Measurements from ENCODE around the gene ADRA2C. TPM values are rescaled to one million over a fixed set of nuclear protein-coding genes. Genes with fewer than 3 reads are reported as not detected.

The ADRA2C gene
- total RNA-seq, 1 donor from 2014 or later, result 17.2 TPM

DNA sequence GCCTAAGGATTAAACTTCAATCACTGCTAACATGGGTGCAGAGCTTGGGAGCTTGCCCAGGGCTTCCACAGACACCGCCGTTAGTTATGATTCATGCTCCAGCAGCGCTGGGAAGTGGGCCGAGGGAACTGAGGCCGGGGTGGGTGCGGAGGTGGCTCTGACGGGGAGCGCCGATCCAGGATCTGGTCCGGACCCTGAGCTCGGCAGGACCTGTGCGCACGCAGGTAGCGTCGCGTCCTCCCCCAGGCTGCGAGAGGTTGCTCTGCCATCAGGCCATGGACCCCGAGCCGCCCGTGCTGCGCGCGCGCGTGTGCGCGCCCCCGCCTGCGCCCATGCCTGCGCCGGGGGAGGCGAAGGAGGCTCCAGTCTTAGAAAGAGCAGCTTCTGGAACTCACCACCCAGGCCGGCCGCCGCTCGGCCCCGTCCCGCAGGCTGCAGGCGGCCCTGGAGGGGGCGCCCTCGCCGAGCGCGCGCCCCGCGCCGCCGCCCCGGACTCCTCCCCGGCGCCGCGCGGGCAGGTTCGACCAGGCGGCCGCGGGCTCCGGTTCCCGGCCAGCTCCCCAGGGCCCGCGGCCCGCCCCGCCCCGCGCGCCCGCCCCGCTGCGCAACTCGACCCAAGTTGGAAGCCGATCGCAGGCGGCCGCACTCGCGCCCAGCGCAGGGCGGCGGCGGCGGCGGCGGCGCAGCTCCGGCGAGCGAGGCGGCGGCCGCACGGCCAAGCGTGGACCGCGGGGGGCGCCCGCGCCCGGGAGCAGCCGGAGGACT, 732 bp upstream of the ADRA2C start:
- intact Hi-C loops (cut with DNase I), result loop anchor here (5.0 kb wide), 2 partner anchors 128 to 1097 kb away; no protein-coding TSS in a partner anchor

DNA sequence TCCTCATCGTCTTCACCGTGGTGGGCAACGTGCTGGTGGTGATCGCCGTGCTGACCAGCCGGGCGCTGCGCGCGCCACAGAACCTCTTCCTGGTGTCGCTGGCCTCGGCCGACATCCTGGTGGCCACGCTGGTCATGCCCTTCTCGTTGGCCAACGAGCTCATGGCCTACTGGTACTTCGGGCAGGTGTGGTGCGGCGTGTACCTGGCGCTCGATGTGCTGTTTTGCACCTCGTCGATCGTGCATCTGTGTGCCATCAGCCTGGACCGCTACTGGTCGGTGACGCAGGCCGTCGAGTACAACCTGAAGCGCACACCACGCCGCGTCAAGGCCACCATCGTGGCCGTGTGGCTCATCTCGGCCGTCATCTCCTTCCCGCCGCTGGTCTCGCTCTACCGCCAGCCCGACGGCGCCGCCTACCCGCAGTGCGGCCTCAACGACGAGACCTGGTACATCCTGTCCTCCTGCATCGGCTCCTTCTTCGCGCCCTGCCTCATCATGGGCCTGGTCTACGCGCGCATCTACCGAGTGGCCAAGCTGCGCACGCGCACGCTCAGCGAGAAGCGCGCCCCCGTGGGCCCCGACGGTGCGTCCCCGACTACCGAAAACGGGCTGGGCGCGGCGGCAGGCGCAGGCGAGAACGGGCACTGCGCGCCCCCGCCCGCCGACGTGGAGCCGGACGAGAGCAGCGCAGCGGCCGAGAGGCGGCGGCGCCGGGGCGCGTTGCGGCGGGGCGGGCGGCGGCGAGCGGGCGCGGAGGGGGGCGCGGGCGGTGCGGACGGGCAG, 792 bp downstream of the ADRA2C start:
- no peaks in the 10 kb centered on the region for H3K9me3 ChIP-seq
- H3K4me1 ChIP-seq, result peaks cover 11% of the 10 kb centered on the region
- no peak for DNase-seq (ENCODE audit: extremely low spot score in 2 of 2)
- peak overlapping the region; percentile 37 to 55 for H3K4me3 ChIP-seq
- no peak for TF ChIP-seq POLR2A (IDR thresholded peaks at IDR 0.05)
- TF ChIP-seq POLR2AphosphoS5 (IDR thresholded peaks at IDR 0.05; ENCODE audit: insufficient read depth in 1 of 2, low read depth in 1 of 2), result peak in 1 of 2 donors; percentile 39
- H3K27me3 ChIP-seq, result no peaks in the 10 kb centered on the region
- peak overlapping the region; percentile 45 for H3K27ac ChIP-seq
- intact Hi-C loops (cut with DNase I), result loop anchor here (5.0 kb wide), 2 partner anchors 130 to 1095 kb away; no protein-coding TSS in a partner anchor
- no peaks in the 10 kb centered on the region for H3K36me3 ChIP-seq

More for the DNA sequence above, 732 bp upstream of the ADRA2C start:
- Histone ChIP-seq H3K36me3 (no peaks in the 10 kb centered on the region), H3K27ac (peak overlapping the region; percentile 74), H3K9me3 (no peaks in the 10 kb centered on the region), H3K27me3 (no peaks in the 10 kb centered on the region), H3K4me1 (peaks cover 11% of the 10 kb centered on the region), H3K4me3 (peak overlapping the region; percentile 40 to 55)
- no peak for DNase-seq (ENCODE audit: extremely low spot score in 2 of 2)
- TF ChIP-seq, protein P1, sequence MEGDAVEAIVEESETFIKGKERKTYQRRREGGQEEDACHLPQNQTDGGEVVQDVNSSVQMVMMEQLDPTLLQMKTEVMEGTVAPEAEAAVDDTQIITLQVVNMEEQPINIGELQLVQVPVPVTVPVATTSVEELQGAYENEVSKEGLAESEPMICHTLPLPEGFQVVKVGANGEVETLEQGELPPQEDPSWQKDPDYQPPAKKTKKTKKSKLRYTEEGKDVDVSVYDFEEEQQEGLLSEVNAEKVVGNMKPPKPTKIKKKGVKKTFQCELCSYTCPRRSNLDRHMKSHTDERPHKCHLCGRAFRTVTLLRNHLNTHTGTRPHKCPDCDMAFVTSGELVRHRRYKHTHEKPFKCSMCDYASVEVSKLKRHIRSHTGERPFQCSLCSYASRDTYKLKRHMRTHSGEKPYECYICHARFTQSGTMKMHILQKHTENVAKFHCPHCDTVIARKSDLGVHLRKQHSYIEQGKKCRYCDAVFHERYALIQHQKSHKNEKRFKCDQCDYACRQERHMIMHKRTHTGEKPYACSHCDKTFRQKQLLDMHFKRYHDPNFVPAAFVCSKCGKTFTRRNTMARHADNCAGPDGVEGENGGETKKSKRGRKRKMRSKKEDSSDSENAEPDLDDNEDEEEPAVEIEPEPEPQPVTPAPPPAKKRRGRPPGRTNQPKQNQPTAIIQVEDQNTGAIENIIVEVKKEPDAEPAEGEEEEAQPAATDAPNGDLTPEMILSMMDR (IDR thresholded peaks at IDR 0.05), result no peak
- TF ChIP-seq POLR2AphosphoS5 (IDR thresholded peaks at IDR 0.05; ENCODE audit: insufficient read depth in 1 of 2, low read depth in 1 of 2) (peak in 1 of 2 donors; percentile 34), POLR2A (IDR thresholded peaks at IDR 0.05) (no peak)

DNA sequence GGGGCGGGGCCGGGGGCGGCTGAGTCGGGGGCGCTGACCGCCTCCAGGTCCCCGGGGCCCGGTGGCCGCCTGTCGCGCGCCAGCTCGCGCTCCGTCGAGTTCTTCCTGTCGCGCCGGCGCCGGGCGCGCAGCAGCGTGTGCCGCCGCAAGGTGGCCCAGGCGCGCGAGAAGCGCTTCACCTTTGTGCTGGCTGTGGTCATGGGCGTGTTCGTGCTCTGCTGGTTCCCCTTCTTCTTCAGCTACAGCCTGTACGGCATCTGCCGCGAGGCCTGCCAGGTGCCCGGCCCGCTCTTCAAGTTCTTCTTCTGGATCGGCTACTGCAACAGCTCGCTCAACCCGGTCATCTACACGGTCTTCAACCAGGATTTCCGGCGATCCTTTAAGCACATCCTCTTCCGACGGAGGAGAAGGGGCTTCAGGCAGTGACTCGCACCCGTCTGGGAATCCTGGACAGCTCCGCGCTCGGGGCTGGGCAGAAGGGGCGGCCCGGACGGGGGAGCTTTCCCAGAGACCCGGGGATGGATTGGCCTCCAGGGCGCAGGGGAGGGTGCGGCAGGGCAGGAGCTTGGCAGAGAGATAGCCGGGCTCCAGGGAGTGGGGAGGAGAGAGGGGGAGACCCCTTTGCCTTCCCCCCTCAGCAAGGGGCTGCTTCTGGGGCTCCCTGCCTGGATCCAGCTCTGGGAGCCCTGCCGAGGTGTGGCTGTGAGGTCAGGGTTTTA, 1.5 kb downstream of the ADRA2C start:
- H3K4me3 ChIP-seq, result no peak overlapping the region
- H3K27ac ChIP-seq, result no peak overlapping the region
- no peaks in the 10 kb centered on the region for H3K9me3 ChIP-seq
- intact Hi-C loops (cut with DNase I), result loop anchor here (5.0 kb wide), 2 partner anchors 130 to 1095 kb away; no protein-coding TSS in a partner anchor
- TF ChIP-seq POLR2AphosphoS5 (IDR thresholded peaks at IDR 0.05; ENCODE audit: insufficient read depth in 1 of 2, low read depth in 1 of 2) (no peak), POLR2A (IDR thresholded peaks at IDR 0.05) (no peak)
- TF ChIP-seq, protein P1 (IDR thresholded peaks at IDR 0.05), result no peak
- DNase-seq (ENCODE audit: extremely low spot score in 2 of 2), result no peak
- no peaks in the 10 kb centered on the region for H3K36me3 ChIP-seq
- H3K27me3 ChIP-seq, result no peaks in the 10 kb centered on the region
- peaks cover 11% of the 10 kb centered on the region for H3K4me1 ChIP-seq

DNA sequence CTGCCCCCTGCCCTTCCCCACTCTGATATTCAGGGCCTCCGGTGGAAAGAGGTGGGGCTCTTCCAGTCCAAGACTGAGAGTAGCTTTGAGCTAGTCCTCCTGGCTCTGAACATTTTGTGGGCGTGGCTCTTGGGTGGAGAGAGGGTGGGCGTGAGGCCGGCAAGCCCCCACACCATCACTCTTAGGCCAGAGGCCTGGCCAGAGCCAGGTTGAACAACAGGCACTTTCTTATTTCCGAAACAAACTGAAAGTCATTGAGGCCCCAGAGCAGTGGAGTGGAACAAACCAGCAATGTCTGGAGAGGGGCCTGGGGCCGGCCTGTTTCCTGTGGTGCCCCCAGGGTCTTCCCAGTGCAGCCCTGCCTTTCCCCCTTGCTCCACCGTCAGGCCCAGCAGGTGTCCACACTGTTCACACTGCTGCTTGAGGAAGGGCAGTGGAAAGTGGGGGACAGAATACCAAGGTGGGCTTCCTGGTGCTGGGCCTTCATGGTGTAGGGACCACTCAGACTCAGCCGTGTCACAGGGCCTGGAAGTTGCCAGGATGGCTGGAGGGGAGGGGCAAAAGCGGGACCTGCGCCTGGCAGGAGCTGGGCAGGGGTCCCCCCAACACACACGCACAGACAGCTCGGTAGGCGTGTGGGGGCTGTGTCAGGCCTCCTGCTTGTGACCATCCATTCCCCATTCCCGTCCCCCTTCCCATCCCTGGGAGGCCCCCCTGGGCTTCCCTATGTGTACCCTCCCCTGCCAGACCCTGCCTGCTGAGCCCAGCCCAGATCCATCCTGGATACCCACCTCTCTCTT, 2.9 kb downstream of the ADRA2C start:
- Histone ChIP-seq H3K27ac (no peak overlapping the region), H3K36me3 (no peaks in the 10 kb centered on the region), H3K4me3 (no peak overlapping the region), H3K4me1 (peaks cover 11% of the 10 kb centered on the region), H3K9me3 (no peaks in the 10 kb centered on the region), H3K27me3 (no peaks in the 10 kb centered on the region)
- DNase-seq (ENCODE audit: extremely low spot score in 2 of 2), result no peak
- intact Hi-C loops (cut with DNase I), result loop anchor here (5.0 kb wide), 2 partner anchors 132 to 1093 kb away; no protein-coding TSS in a partner anchor
- TF ChIP-seq POLR2AphosphoS5 (IDR thresholded peaks at IDR 0.05; ENCODE audit: insufficient read depth in 1 of 2, low read depth in 1 of 2), result no peak
- TF ChIP-seq POLR2A (IDR thresholded peaks at IDR 0.05), result no peak
- TF ChIP-seq, protein P1 (IDR thresholded peaks at IDR 0.05), result no peak
